GM12891 (cell line): ENCODE measurements around the gene TTC9B.

Experiments
- PAX5 ChIP-seq: IDR thresholded peaks from 2 replicates; pipeline ENCODE4 v1.6.1; 2011; ENCODE audit warnings: low read length, moderate library complexity, mild to moderate bottlenecking; ENCODE audit not compliant: insufficient read depth, severe bottlenecking
- POLR2A ChIP-seq: IDR thresholded peaks from 2 replicates; pipeline ENCODE4 v1.6.1; 2011; ENCODE audit warnings: low read depth, low read length, control low read depth
- POLR2AphosphoS5 ChIP-seq: IDR thresholded peaks from 2 replicates; pipeline ENCODE4 v1.6.1; 2011; ENCODE audit warnings: low read depth, low read length, control low read depth
- POU2F2 ChIP-seq: IDR thresholded peaks from 2 replicates; pipeline ENCODE4 v1.6.1; 2011; ENCODE audit warnings: low read depth, mild to moderate bottlenecking, control low read depth, low read length, moderate library complexity
- SPI1 ChIP-seq: IDR thresholded peaks from 2 replicates; pipeline ENCODE4 v1.6.1; 2011; ENCODE audit warnings: low read depth, low read length, control low read depth
- TAF1 ChIP-seq: IDR thresholded peaks from 2 replicates; pipeline ENCODE4 v1.6.1; 2011; ENCODE audit warnings: low read depth, low read length, control low read depth

- no peak for TF ChIP-seq POLR2A
- TF ChIP-seq PAX5, result no peak
- TF ChIP-seq POLR2AphosphoS5, result no peak
- TF ChIP-seq TAF1, result no peak
- TF ChIP-seq SPI1, result no peak
- no peak for TF ChIP-seq POU2F2
Measured at GRCh38 chr19:40266119-40266518, 47.9 kb upstream of the TTC9B start.
